Natural killer cell (primary cell): Measurements from ENCODE around the gene ITGA3. TPM values are rescaled to one million over a fixed set of nuclear protein-coding genes. Genes with fewer than 3 reads are reported as not detected.
A peak's percentile ranks its signal among the peaks of the same experiment; 100 is the strongest.

Source experiments
- ATAC-seq, 3 donors: fragments of 150-1000 bp in 2 of 3; fragments of 200-7000 bp in 1 of 3; cut with Tn5 transposase; 1 replicate in 1 of 3; 2 replicates in 2 of 3; pipeline ENCODE4 v1.10.0; 2021; ENCODE audit warnings: mild to moderate bottlenecking in 2 of 3, moderate library complexity in 2 of 3
- DNase-seq, 2 donors: peaks; one replicate each; pipeline versions ENCODE4 v3.0.0 to v3.0.0-alpha.2; 2013 to 2021; ENCODE audit warnings: mixed read lengths in 1 of 2
- H3K27ac ChIP-seq: one replicate; pipeline ENCODE4 v1.5.1; 2013; ENCODE audit warnings: mild to moderate bottlenecking, low read length
- H3K27me3 ChIP-seq: one replicate; pipeline ENCODE4 v1.6.1; 2013; ENCODE audit warnings: low read length; ENCODE audit not compliant: control insufficient read depth, insufficient read depth
- H3K36me3 ChIP-seq: one replicate; pipeline ENCODE4 v1.6.1; 2013; ENCODE audit warnings: low read length; ENCODE audit not compliant: control insufficient read depth, insufficient read depth
- H3K4me1 ChIP-seq: one replicate; pipeline ENCODE4 v1.6.1; 2013; ENCODE audit warnings: low read length; ENCODE audit not compliant: control insufficient read depth, insufficient read depth
- H3K4me3 ChIP-seq: one replicate; pipeline ENCODE4 v1.5.1; 2013; ENCODE audit warnings: low read length
- H3K9me3 ChIP-seq: one replicate; pipeline ENCODE4 v1.6.1; 2013; ENCODE audit warnings: low read length; ENCODE audit not compliant: control insufficient read depth, insufficient read depth
- H3K27ac Mint-ChIP-seq, 2 donors: one replicate each; pipeline ENCODE4 v1.8.0; 2022; ENCODE audit warnings: mild to moderate bottlenecking in 2 of 2, mixed read lengths in 2 of 2, moderate library complexity in 1 of 2
- H3K27me3 Mint-ChIP-seq, 2 donors: one replicate each; pipeline ENCODE4 v1.8.0; 2022; ENCODE audit warnings: low read depth in 2 of 2, mixed read lengths in 2 of 2
- H3K36me3 Mint-ChIP-seq: one replicate; pipeline ENCODE4 v1.8.0; 2022; ENCODE audit warnings: mixed read lengths
- H3K4me1 Mint-ChIP-seq, 2 donors: one replicate each; pipeline ENCODE4 v1.8.0; 2022; ENCODE audit warnings: mixed read lengths in 2 of 2
- H3K4me3 Mint-ChIP-seq: one replicate; pipeline ENCODE4 v1.8.0; 2022; ENCODE audit warnings: mild to moderate bottlenecking, moderate library complexity, mixed read lengths
- H3K9me3 Mint-ChIP-seq, 2 donors: one replicate each; pipeline ENCODE4 v1.8.0; 2022; ENCODE audit warnings: mixed read lengths in 2 of 2
- WGBS: methylation state at CpG from one replicate; pipeline ENCODE4 v1.1.7; 2013; ENCODE audit warnings: missing lambda C conversion rate; ENCODE audit not compliant: insufficient coverage; 5-methylcytosine and 5-hydroxymethylcytosine counted together
- intact Hi-C: fragments of 100-400 bp; cut with micrococcal nuclease; formaldehyde crosslinking; loops from one replicate; pipeline ENCODE4 v1.14.2; 2022
- total RNA-seq, 4 donors: library from RNA; stranded (reverse); fragments of 120-200 nt in 1 of 4; gene quantifications; one replicate each; pipeline versions ENCODE4 v1.2.3 to v1.2.4, GENCODE V29; 2013 to 2022
- TF ChIP-seq, protein P1 (sequence below): fragments of 200-600 bp; IDR thresholded peaks from one replicate; pipeline ENCODE4 v1.8.0; 2022; ENCODE audit warnings: antibody characterized with exemption

ITGA3 gene
- total RNA-seq, 3 donors from 2014 or later (not counting 1 experiment from before 2014, with no cell fraction given) = 0.47 to 2.8 (median 1.4) TPM

DNA sequence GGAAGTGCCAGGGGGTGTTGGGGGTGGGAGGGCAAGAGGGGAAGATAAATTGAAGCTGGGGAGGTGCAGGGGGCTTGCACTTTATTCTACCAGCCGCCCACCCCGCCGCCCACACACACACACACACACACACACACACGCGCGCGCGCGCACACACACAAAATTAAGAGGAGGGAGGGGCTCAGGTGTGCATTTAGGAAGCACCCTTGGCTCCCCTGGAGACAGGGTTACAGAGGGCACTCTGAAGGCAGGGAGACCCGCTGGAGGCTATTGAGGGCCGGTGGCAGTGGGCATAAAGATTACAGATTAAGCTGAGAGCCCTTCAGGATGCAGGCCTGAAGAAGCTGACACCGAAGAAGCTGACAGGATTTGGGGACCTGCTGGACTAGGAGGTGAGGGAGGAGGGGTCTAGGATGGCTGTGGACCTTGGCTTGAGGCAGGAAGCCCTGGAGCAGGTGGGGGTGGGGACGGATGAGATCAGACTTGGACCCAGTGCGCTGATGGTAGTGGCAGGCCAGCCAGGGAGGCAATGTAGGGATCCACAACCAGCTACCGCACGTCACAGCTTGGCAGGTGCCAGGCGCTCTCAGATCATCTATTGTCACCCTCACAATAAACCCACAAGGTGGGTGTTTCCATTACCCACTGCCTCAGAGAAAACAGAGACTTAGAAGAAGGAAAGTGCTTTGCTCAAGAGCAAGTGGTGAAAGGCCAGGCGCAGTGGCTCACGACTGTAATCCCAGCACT, 74.8 kb downstream of the ITGA3 start:
- ATAC-seq (peak in 1 of 3 donors; percentile 6), DNase-seq (peak in 1 of 2 donors; percentile 56)
- peak overlapping the region; percentile 71 for H3K4me3 Mint-ChIP-seq
- WGBS = 60% methylated on average over 16 of the region's 19 CpGs
- no peaks in the 10 kb centered on the region for H3K36me3 Mint-ChIP-seq
- Histone ChIP-seq H3K9me3 (no peaks in the 10 kb centered on the region), H3K4me1 (peaks cover 40% of the 10 kb centered on the region), H3K27ac (no peak overlapping the region), H3K36me3 (peaks cover 15% of the 10 kb centered on the region), H3K27me3 (peaks cover 12% of the 10 kb centered on the region), H3K4me3 (peak overlapping the region; percentile 36)
- TF ChIP-seq, protein P1, sequence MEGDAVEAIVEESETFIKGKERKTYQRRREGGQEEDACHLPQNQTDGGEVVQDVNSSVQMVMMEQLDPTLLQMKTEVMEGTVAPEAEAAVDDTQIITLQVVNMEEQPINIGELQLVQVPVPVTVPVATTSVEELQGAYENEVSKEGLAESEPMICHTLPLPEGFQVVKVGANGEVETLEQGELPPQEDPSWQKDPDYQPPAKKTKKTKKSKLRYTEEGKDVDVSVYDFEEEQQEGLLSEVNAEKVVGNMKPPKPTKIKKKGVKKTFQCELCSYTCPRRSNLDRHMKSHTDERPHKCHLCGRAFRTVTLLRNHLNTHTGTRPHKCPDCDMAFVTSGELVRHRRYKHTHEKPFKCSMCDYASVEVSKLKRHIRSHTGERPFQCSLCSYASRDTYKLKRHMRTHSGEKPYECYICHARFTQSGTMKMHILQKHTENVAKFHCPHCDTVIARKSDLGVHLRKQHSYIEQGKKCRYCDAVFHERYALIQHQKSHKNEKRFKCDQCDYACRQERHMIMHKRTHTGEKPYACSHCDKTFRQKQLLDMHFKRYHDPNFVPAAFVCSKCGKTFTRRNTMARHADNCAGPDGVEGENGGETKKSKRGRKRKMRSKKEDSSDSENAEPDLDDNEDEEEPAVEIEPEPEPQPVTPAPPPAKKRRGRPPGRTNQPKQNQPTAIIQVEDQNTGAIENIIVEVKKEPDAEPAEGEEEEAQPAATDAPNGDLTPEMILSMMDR = no peak
- intact Hi-C loops = loop anchor here (5.0 kb wide), 1 partner anchor 37 kb away; the partner anchor contains the start of gene SGCA
- no peaks in the 10 kb centered on the region for H3K9me3 Mint-ChIP-seq
- H3K27ac Mint-ChIP-seq = peak overlapping the region; percentile 70 to 75
- peaks cover 6 to 13% of the 10 kb centered on the region in 2 donors for H3K27me3 Mint-ChIP-seq
- H3K4me1 Mint-ChIP-seq = peaks cover 21 to 41% of the 10 kb centered on the region in 2 donors

DNA sequence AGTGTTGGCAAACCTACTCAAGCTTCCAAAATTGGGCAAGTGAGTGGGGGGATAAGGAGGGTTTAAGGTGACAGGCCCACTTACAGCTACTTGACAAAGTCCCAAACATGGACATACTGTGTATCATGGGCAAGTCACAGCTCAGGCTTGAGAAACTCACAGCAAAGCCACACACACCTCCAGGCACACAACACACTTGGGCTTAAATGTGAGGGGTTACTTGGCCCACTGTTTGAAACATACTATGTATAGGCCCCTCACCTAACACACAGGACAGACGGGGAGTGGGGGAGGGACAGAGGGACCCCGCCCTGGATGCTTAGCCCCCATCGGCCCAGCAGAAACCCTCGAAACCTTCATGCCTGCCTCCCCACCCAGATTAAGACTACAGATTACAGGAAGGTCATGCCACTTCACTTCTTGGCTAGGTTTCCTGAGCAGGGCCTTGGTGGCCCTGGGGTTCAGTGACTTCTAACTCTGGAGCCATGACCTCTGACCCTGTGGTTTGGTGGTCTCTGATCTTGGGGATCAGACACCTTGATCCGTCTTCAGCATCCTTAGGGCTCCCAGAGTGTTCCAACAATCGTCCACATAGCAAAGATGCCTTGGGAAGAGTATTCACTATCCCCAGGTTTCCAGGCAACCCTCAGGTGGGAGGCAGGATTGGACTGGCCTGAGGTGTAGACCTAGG, 76.3 kb downstream of the ITGA3 start:
- Mint-ChIP-seq H3K36me3 (no peaks in the 10 kb centered on the region), H3K4me3 (peak overlapping the region; percentile 59), H3K9me3 (no peaks in the 10 kb centered on the region), H3K27ac (peak overlapping the region; percentile 70 to 75), H3K4me1 (peaks cover 21 to 50% of the 10 kb centered on the region in 2 donors), H3K27me3 (peaks cover 6 to 13% of the 10 kb centered on the region in 2 donors)
- DNase-seq = no peak
- intact Hi-C loops = loop anchor here (5.0 kb wide), 1 partner anchor 35 kb away; the partner anchor contains the start of gene SGCA
- no peak for ATAC-seq
- WGBS = 71% methylated on average over 4 of the region's 6 CpGs
- Histone ChIP-seq H3K27me3 (peaks cover 12% of the 10 kb centered on the region), H3K9me3 (no peaks in the 10 kb centered on the region), H3K4me1 (peaks cover 37% of the 10 kb centered on the region), H3K4me3 (no peak overlapping the region), H3K36me3 (peaks cover 30% of the 10 kb centered on the region), H3K27ac (no peak overlapping the region)
- TF ChIP-seq, protein P1 = no peak

DNA sequence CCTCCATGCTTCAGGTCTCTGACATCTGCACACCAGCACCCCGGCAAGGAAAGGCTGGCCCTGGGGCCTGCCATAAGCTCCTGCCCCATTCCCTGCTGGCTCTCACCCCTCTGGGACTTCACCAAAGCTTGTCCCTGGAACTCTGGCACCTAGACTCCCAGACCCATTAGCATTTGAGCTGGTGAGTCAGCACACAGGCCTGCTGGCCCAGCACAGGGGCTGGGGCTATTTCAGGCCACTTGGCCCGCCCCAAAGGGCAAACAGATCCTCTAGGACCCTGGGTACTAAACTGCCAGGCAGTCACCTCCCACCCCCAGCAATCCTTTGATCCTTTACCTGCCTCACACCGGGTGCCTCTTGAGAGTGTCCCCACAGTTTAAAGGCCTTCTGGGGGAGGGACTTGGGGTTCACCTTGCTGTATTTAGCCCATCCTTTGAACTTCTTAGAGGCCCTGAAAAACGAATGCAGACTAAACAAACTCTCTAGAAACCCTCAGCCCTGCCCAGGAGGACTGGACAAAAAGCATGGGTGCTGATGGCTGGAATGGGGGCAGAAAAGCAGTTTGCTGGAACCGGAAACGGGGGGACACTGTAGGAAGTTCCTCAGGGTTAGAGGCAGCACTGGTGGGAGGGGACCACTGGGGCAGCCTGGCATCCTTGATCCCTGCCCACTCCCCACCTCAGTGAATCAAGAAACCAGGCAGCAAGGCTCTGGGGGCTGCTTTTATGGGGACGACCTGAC, 77.3 kb downstream of the ITGA3 start:
- Histone ChIP-seq H3K4me3 (no peak overlapping the region), H3K27ac (no peak overlapping the region), H3K9me3 (no peaks in the 10 kb centered on the region), H3K27me3 (peaks cover 12% of the 10 kb centered on the region), H3K36me3 (peaks cover 39% of the 10 kb centered on the region), H3K4me1 (peaks cover 28% of the 10 kb centered on the region)
- Mint-ChIP-seq H3K36me3 (no peaks in the 10 kb centered on the region), H3K27ac (peak overlapping the region in 1 of 2 donors; percentile 37), H3K4me1 (peaks cover 13 to 53% of the 10 kb centered on the region in 2 donors), H3K27me3 (peaks cover 6 to 13% of the 10 kb centered on the region in 2 donors), H3K4me3 (no peak overlapping the region), H3K9me3 (no peaks in the 10 kb centered on the region)
- 91% methylated on average over 5 of the region's 7 CpGs for WGBS
- no peak for ATAC-seq
- TF ChIP-seq, protein P1 = no peak
- intact Hi-C loops = loop anchor here (5.0 kb wide), 1 partner anchor 34 kb away; the partner anchor contains the start of gene SGCA
- no peak for DNase-seq
